Epithelial cell of proximal tubule (primary cell): ENCODE measurements around the gene CDK10. TPM values are rescaled to one million over a fixed set of nuclear protein-coding genes. Genes with fewer than 3 reads are reported as not detected.
"Not testable (repeated sequence)": the region's sequence is repeated elsewhere in the genome, so short reads cannot be mapped to it uniquely, and the experiment has no call there.

Experiments
- DNase-seq: peaks from one replicate; pipeline ENCODE4 v3.0.0-alpha.2; 2011; ENCODE audit warnings: low read depth
- H3K4me3 ChIP-seq: 2 replicates; pipeline ENCODE4 v1.5.1; 2011; ENCODE audit warnings: low read depth, mild to moderate bottlenecking, low read length
- CTCF ChIP-seq: conservative IDR thresholded peaks from 2 replicates; pipeline ENCODE4 v1.5.1; 2012; ENCODE audit warnings: low read depth, mild to moderate bottlenecking, low read length
- total RNA-seq: library from RNA; depleted of rRNA; stranded (reverse); fragments of >200 nt; gene quantifications from 2 replicates; pipeline ENCODE4 v1.2.3, GENCODE V29; 2015

The CDK10 gene
- total RNA-seq, 1 donor from 2014 or later = 35.1 TPM

GRCh38 chr16:89685916-89686315 lies 573 bp upstream of the CDK10 start:
- no peak for TF ChIP-seq CTCF
- peak overlapping the region; percentile 89 for H3K4me3 ChIP-seq
- DNase-seq = no peak

GRCh38 chr16:89687092-89687940 lies 827 bp downstream of the CDK10 start:
- H3K4me3 ChIP-seq = peak overlapping the region; percentile 89
- DNase-seq = peak; percentile 84
- TF ChIP-seq CTCF = no peak

- no peak overlapping the region for H3K4me3 ChIP-seq
- DNase-seq = no peak
- TF ChIP-seq CTCF = no peak
Measured at GRCh38 chr16:89688395-89688794, 1.9 kb downstream of the CDK10 start.

GRCh38 chr16:89689142-89689541 lies 2.7 kb downstream of the CDK10 start:
- no peak overlapping the region for H3K4me3 ChIP-seq
- DNase-seq = no peak
- no peak for TF ChIP-seq CTCF

- not testable (repeated sequence) for DNase-seq, H3K4me3 ChIP-seq
Measured at GRCh38 chr16:89689621-89690020, 3.1 kb downstream of the CDK10 start.

- no peak for TF ChIP-seq CTCF
- no peak overlapping the region for H3K4me3 ChIP-seq
- DNase-seq = no peak
Measured at GRCh38 chr16:89690392-89690901, 4.0 kb downstream of the CDK10 start.

GRCh38 chr16:89691231-89691985 lies 4.9 kb downstream of the CDK10 start:
- no peak for DNase-seq
- TF ChIP-seq CTCF = no peak
- no peak overlapping the region for H3K4me3 ChIP-seq
